Measurements from ENCODE around the gene FAM184A.

FAM184A gene

GRCh38 chr6:119034827-119035458, 43.5 kb downstream of the FAM184A start:
- H3K9me3 ChIP-seq (ENCODE audit: control insufficient read depth, insufficient read depth, low read depth, low read length), result no peaks in the 10 kb centered on the region
- peak overlapping the region; percentile 25 for H3K4me3 ChIP-seq (ENCODE audit: low read depth, low read length)
- peak overlapping the region; percentile 68; the same call in 1 of the 2 replicates for H3K27ac ChIP-seq (ENCODE audit: low read depth, low read length)
- no peaks in the 10 kb centered on the region for H3K36me3 ChIP-seq (ENCODE audit: control insufficient read depth, insufficient read depth, low read length)
- peaks cover 37% of the 10 kb centered on the region for H3K4me1 ChIP-seq (ENCODE audit: control insufficient read depth, insufficient read depth, low read length)
- H3K9ac ChIP-seq (ENCODE audit: low read length), result no peak overlapping the region
- H3K27me3 ChIP-seq (ENCODE audit: control insufficient read depth, insufficient read depth, low read length), result no peaks in the 10 kb centered on the region

GRCh38 chr6:119032428-119032827, 46.0 kb downstream of the FAM184A start:
- Histone ChIP-seq H3K4me3 (ENCODE audit: low read depth, low read length) (no peak overlapping the region), H3K27ac (ENCODE audit: low read depth, low read length) (no peak overlapping the region), H3K9me3 (ENCODE audit: control insufficient read depth, insufficient read depth, low read depth, low read length) (no peaks in the 10 kb centered on the region), H3K9ac (ENCODE audit: low read length) (no peak overlapping the region), H3K4me1 (ENCODE audit: control insufficient read depth, insufficient read depth, low read length) (peaks cover 38% of the 10 kb centered on the region), H3K27me3 (ENCODE audit: control insufficient read depth, insufficient read depth, low read length) (no peaks in the 10 kb centered on the region; the same call in 1 of the 2 replicates), H3K36me3 (ENCODE audit: control insufficient read depth, insufficient read depth, low read length) (no peaks in the 10 kb centered on the region)

- H3K9me3 ChIP-seq (ENCODE audit: control insufficient read depth, insufficient read depth, low read depth, low read length), result no peaks in the 10 kb centered on the region
- H3K36me3 ChIP-seq (ENCODE audit: control insufficient read depth, insufficient read depth, low read length), result no peaks in the 10 kb centered on the region
- H3K4me3 ChIP-seq (ENCODE audit: low read depth, low read length), result no peak overlapping the region
- no peaks in the 10 kb centered on the region; the same call in 1 of the 2 replicates for H3K27me3 ChIP-seq (ENCODE audit: control insufficient read depth, insufficient read depth, low read length)
- no peak overlapping the region for H3K27ac ChIP-seq (ENCODE audit: low read depth, low read length)
- no peak overlapping the region for H3K9ac ChIP-seq (ENCODE audit: low read length)
- peaks cover 46% of the 10 kb centered on the region for H3K4me1 ChIP-seq (ENCODE audit: control insufficient read depth, insufficient read depth, low read length)
Measured at GRCh38 chr6:119030759-119031158, 47.7 kb downstream of the FAM184A start.

GRCh38 chr6:119028091-119028490, 50.4 kb downstream of the FAM184A start:
- H3K9ac ChIP-seq (ENCODE audit: low read length), result peak overlapping the region; percentile 6
- H3K9me3 ChIP-seq (ENCODE audit: control insufficient read depth, insufficient read depth, low read depth, low read length), result no peaks in the 10 kb centered on the region
- H3K4me3 ChIP-seq (ENCODE audit: low read depth, low read length), result peak overlapping the region; percentile 31; the same call in 1 of the 2 replicates
- H3K36me3 ChIP-seq (ENCODE audit: control insufficient read depth, insufficient read depth, low read length), result no peaks in the 10 kb centered on the region
- H3K27ac ChIP-seq (ENCODE audit: low read depth, low read length), result peak overlapping the region; percentile 67; the same call in 1 of the 2 replicates
- no peaks in the 10 kb centered on the region; the same call in 1 of the 2 replicates for H3K27me3 ChIP-seq (ENCODE audit: control insufficient read depth, insufficient read depth, low read length)
- H3K4me1 ChIP-seq (ENCODE audit: control insufficient read depth, insufficient read depth, low read length), result peaks cover 60% of the 10 kb centered on the region

GRCh38 chr6:119027465-119027864, 51.0 kb downstream of the FAM184A start:
- Histone ChIP-seq H3K36me3 (ENCODE audit: control insufficient read depth, insufficient read depth, low read length) (no peaks in the 10 kb centered on the region), H3K9me3 (ENCODE audit: control insufficient read depth, insufficient read depth, low read depth, low read length) (no peaks in the 10 kb centered on the region), H3K27me3 (ENCODE audit: control insufficient read depth, insufficient read depth, low read length) (no peaks in the 10 kb centered on the region; the same call in 1 of the 2 replicates), H3K9ac (ENCODE audit: low read length) (no peak overlapping the region), H3K4me1 (ENCODE audit: control insufficient read depth, insufficient read depth, low read length) (peaks cover 62% of the 10 kb centered on the region), H3K4me3 (ENCODE audit: low read depth, low read length) (peak overlapping the region; percentile 31; the same call in 1 of the 2 replicates), H3K27ac (ENCODE audit: low read depth, low read length) (peak overlapping the region; percentile 67; the same call in 1 of the 2 replicates)

- Histone ChIP-seq H3K9me3 (ENCODE audit: control insufficient read depth, insufficient read depth, low read depth, low read length) (no peaks in the 10 kb centered on the region), H3K4me3 (ENCODE audit: low read depth, low read length) (peak overlapping the region; percentile 31; the same call in 1 of the 2 replicates), H3K36me3 (ENCODE audit: control insufficient read depth, insufficient read depth, low read length) (no peaks in the 10 kb centered on the region), H3K27ac (ENCODE audit: low read depth, low read length) (peak overlapping the region; percentile 67; the same call in 1 of the 2 replicates), H3K27me3 (ENCODE audit: control insufficient read depth, insufficient read depth, low read length) (no peaks in the 10 kb centered on the region; the same call in 1 of the 2 replicates), H3K9ac (ENCODE audit: low read length) (no peak overlapping the region), H3K4me1 (ENCODE audit: control insufficient read depth, insufficient read depth, low read length) (peaks cover 62% of the 10 kb centered on the region)
Measured at GRCh38 chr6:119026822-119027221, 51.6 kb downstream of the FAM184A start.

GRCh38 chr6:119025793-119026192, 52.7 kb downstream of the FAM184A start:
- no peaks in the 10 kb centered on the region for H3K36me3 ChIP-seq (ENCODE audit: control insufficient read depth, insufficient read depth, low read length)
- peaks cover 62% of the 10 kb centered on the region for H3K4me1 ChIP-seq (ENCODE audit: control insufficient read depth, insufficient read depth, low read length)
- H3K27me3 ChIP-seq (ENCODE audit: control insufficient read depth, insufficient read depth, low read length), result no peaks in the 10 kb centered on the region; the same call in 1 of the 2 replicates
- H3K9ac ChIP-seq (ENCODE audit: low read length), result no peak overlapping the region
- H3K4me3 ChIP-seq (ENCODE audit: low read depth, low read length), result no peak overlapping the region
- H3K27ac ChIP-seq (ENCODE audit: low read depth, low read length), result no peak overlapping the region
- H3K9me3 ChIP-seq (ENCODE audit: control insufficient read depth, insufficient read depth, low read depth, low read length), result no peaks in the 10 kb centered on the region

GRCh38 chr6:119024111-119024510, 54.4 kb downstream of the FAM184A start:
- Histone ChIP-seq H3K27ac (ENCODE audit: low read depth, low read length) (no peak overlapping the region; the same call in 1 of the 2 replicates), H3K4me1 (ENCODE audit: control insufficient read depth, insufficient read depth, low read length) (peaks cover 62% of the 10 kb centered on the region), H3K27me3 (ENCODE audit: control insufficient read depth, insufficient read depth, low read length) (no peaks in the 10 kb centered on the region; the same call in 1 of the 2 replicates), H3K9ac (ENCODE audit: low read length) (no peak overlapping the region), H3K36me3 (ENCODE audit: control insufficient read depth, insufficient read depth, low read length) (no peaks in the 10 kb centered on the region; the same call in 1 of the 2 replicates), H3K4me3 (ENCODE audit: low read depth, low read length) (peak overlapping the region; percentile 17; the same call in 1 of the 2 replicates), H3K9me3 (ENCODE audit: control insufficient read depth, insufficient read depth, low read depth, low read length) (no peaks in the 10 kb centered on the region)

- no peaks in the 10 kb centered on the region; the same call in 1 of the 2 replicates for H3K27me3 ChIP-seq (ENCODE audit: control insufficient read depth, insufficient read depth, low read length)
- no peak overlapping the region for H3K4me3 ChIP-seq (ENCODE audit: low read depth, low read length)
- H3K4me1 ChIP-seq (ENCODE audit: control insufficient read depth, insufficient read depth, low read length), result peaks cover 49% of the 10 kb centered on the region
- no peaks in the 10 kb centered on the region for H3K9me3 ChIP-seq (ENCODE audit: control insufficient read depth, insufficient read depth, low read depth, low read length)
- H3K27ac ChIP-seq (ENCODE audit: low read depth, low read length), result no peak overlapping the region
- H3K9ac ChIP-seq (ENCODE audit: low read length), result no peak overlapping the region
- H3K36me3 ChIP-seq (ENCODE audit: control insufficient read depth, insufficient read depth, low read length), result peaks cover 5% of the 10 kb centered on the region
Measured at GRCh38 chr6:119022796-119023195, 55.7 kb downstream of the FAM184A start.

- no peaks in the 10 kb centered on the region; the same call in 1 of the 2 replicates for H3K27me3 ChIP-seq (ENCODE audit: control insufficient read depth, insufficient read depth, low read length)
Measured at GRCh38 chr6:119020597-119021561, 57.6 kb downstream of the FAM184A start.

More at GRCh38 chr6:119020597-119021561, 57.6 kb downstream of the FAM184A start:
- no peak overlapping the region for H3K27ac ChIP-seq (ENCODE audit: low read depth, low read length)
- peaks cover 31% of the 10 kb centered on the region for H3K4me1 ChIP-seq (ENCODE audit: control insufficient read depth, insufficient read depth, low read length)
- H3K9ac ChIP-seq (ENCODE audit: low read length), result no peak overlapping the region
- H3K4me3 ChIP-seq (ENCODE audit: low read depth, low read length), result no peak overlapping the region
- H3K9me3 ChIP-seq (ENCODE audit: control insufficient read depth, insufficient read depth, low read depth, low read length), result no peaks in the 10 kb centered on the region
- peaks cover 9% of the 10 kb centered on the region for H3K36me3 ChIP-seq (ENCODE audit: control insufficient read depth, insufficient read depth, low read length)

Data from HUES6 (cell line).